CD14-positive monocyte (primary cell): ENCODE results near the gene CNTROB. TPM values are rescaled to one million over a fixed set of nuclear protein-coding genes. Genes with fewer than 3 reads are reported as not detected.

Experiments
- DNase-seq, 3 donors: peaks; one replicate each; pipeline ENCODE4 v3.0.0-alpha.2; 2011 to 2022
- H2AFZ ChIP-seq: 2 replicates; pipeline ENCODE4 v1.6.0; 2012; ENCODE audit warnings: mild to moderate bottlenecking, low read depth, low read length, inconsistent platforms; ENCODE audit not compliant: insufficient read depth, poor library complexity, severe bottlenecking
- H3K27ac ChIP-seq, 2 donors: 1 replicate in 1 of 2; 2 replicates in 1 of 2; pipeline ENCODE4 v1.5.1; 2012 to 2013; ENCODE audit warnings: low read length in 2 of 2, control low read depth in 1 of 2, inconsistent platforms in 1 of 2, low read depth in 1 of 2, mild to moderate bottlenecking in 1 of 2
- H3K27me3 ChIP-seq, 2 donors: one replicate each; pipeline versions ENCODE4 v1.6.0 to v1.6.1; 2011 to 2013; ENCODE audit warnings: low read length in 2 of 2; ENCODE audit not compliant: control insufficient read depth in 2 of 2, insufficient read depth in 2 of 2
- H3K36me3 ChIP-seq, 2 donors: replicated peaks in 1 of 2; 1 replicate in 1 of 2; 2 replicates in 1 of 2; pipeline versions ENCODE4 v1.5.1 to v1.6.1; 2012 to 2013; ENCODE audit warnings: low read length in 2 of 2, control low read depth in 1 of 2, inconsistent platforms in 1 of 2, mild to moderate bottlenecking in 1 of 2; ENCODE audit not compliant: insufficient read depth in 2 of 2, control insufficient read depth in 1 of 2
- H3K4me1 ChIP-seq, 2 donors: 1 replicate in 1 of 2; 2 replicates in 1 of 2; pipeline versions ENCODE4 v1.5.1 to v1.6.1; 2012 to 2013; ENCODE audit warnings: low read length in 2 of 2, control low read depth in 1 of 2, inconsistent platforms in 1 of 2, mild to moderate bottlenecking in 1 of 2, moderate library complexity in 1 of 2; ENCODE audit not compliant: insufficient read depth in 2 of 2, control insufficient read depth in 1 of 2
- H3K4me2 ChIP-seq: replicated peaks from 2 replicates; pipeline ENCODE3; 2012; ENCODE audit warnings: low read length, moderate library complexity, mild to moderate bottlenecking; ENCODE audit not compliant: poor library complexity, severe bottlenecking; ENCODE audit errors: extremely low read depth
- H3K4me3 ChIP-seq, 3 experiments: fragments of 200-600 bp in 1 of 3; sonication (generic) in 1 of 3; replicated peaks in 1 of 3; 1 replicate in 2 of 3; 2 replicates in 1 of 3; pipeline ENCODE4 v1.5.1; 2011 to 2013; ENCODE audit warnings: low read length in 3 of 3, mild to moderate bottlenecking in 3 of 3, control low read depth in 2 of 3, low read depth in 2 of 3, inconsistent platforms in 1 of 3, moderate library complexity in 1 of 3
- H3K79me2 ChIP-seq: 2 replicates; pipeline ENCODE4 v1.6.0; 2012; ENCODE audit warnings: mild to moderate bottlenecking, control low read depth, inconsistent platforms, low read length, moderate library complexity; ENCODE audit not compliant: insufficient read depth
- H3K9ac ChIP-seq: 2 replicates; pipeline ENCODE4 v1.6.0; 2017; ENCODE audit warnings: low read length, mild to moderate bottlenecking; ENCODE audit not compliant: insufficient read depth, poor library complexity, severe bottlenecking
- H3K9me3 ChIP-seq, 2 donors: replicated peaks in 1 of 2; 1 replicate in 1 of 2; 2 replicates in 1 of 2; pipeline versions ENCODE4 v1.5.1 to v1.6.1; 2012 to 2013; ENCODE audit warnings: low read length in 2 of 2, control low read depth in 1 of 2; ENCODE audit not compliant: control insufficient read depth in 1 of 2, insufficient read depth in 1 of 2
- H4K20me1 ChIP-seq: 2 replicates; pipeline ENCODE4 v1.6.0; 2012; ENCODE audit warnings: mild to moderate bottlenecking, low read length, control low read depth, moderate library complexity; ENCODE audit not compliant: insufficient read depth
- H3K27ac Mint-ChIP-seq, 7 donors: one replicate each; pipeline ENCODE4 v1.8.0; 2020; ENCODE audit warnings: mild to moderate bottlenecking in 7 of 7, mixed read lengths in 7 of 7, moderate library complexity in 6 of 7, inconsistent platforms in 2 of 7
- H3K27me3 Mint-ChIP-seq, 3 donors: one replicate each; pipeline ENCODE4 v1.8.0; 2021 to 2022; ENCODE audit warnings: low read depth in 3 of 3, mild to moderate bottlenecking in 3 of 3, mixed read lengths in 3 of 3, moderate library complexity in 3 of 3, inconsistent platforms in 1 of 3
- H3K36me3 Mint-ChIP-seq, 2 donors: one replicate each; pipeline ENCODE4 v1.8.0; 2020; ENCODE audit warnings: mixed read lengths in 2 of 2, inconsistent platforms in 1 of 2, mild to moderate bottlenecking in 1 of 2
- H3K4me1 Mint-ChIP-seq: one replicate; pipeline ENCODE4 v1.8.0; 2020; ENCODE audit warnings: mild to moderate bottlenecking, mixed read lengths
- H3K4me3 Mint-ChIP-seq, 2 donors: one replicate each; pipeline ENCODE4 v1.8.0; 2020; ENCODE audit warnings: mild to moderate bottlenecking in 2 of 2, mixed read lengths in 2 of 2, moderate library complexity in 1 of 2
- H3K9me3 Mint-ChIP-seq, 7 donors: one replicate each; pipeline ENCODE4 v1.8.0; 2020 to 2022; ENCODE audit warnings: mixed read lengths in 7 of 7, mild to moderate bottlenecking in 6 of 7, moderate library complexity in 6 of 7, inconsistent platforms in 2 of 7
- CTCF ChIP-seq: fragments of 200-600 bp; IDR thresholded peaks from one replicate; pipeline ENCODE4 v1.8.0; 2022; ENCODE audit warnings: antibody characterized with exemption, mild to moderate bottlenecking
- WGBS: methylation state at CpG from one replicate; pipeline ENCODE4 v1.1.5; 2013; ENCODE audit warnings: missing lambda C conversion rate; ENCODE audit not compliant: insufficient coverage; 5-methylcytosine and 5-hydroxymethylcytosine counted together
- intact Hi-C, 2 donors: fragments of 100-400 bp; cut with micrococcal nuclease; formaldehyde crosslinking; loops; one replicate each; pipeline versions ENCODE4 v1.15.0 to v1.15.1; 2023
- polyA plus RNA-seq, 3 donors: library from polyadenylated mRNA; depleted of rRNA in 1 of 3; unstranded in 2 of 3; stranded (reverse) in 1 of 3; fragments of 300-500 nt in 2 of 3; fragments of >200 nt in 1 of 3; fragmentation: Illumina TruSeq in 2 of 3; gene quantifications; 1 replicate in 2 of 3; 2 replicates in 1 of 3; pipeline ENCODE4 v1.2.3, GENCODE V29; 2012 to 2021

CNTROB gene
- polyA plus RNA-seq, 3 donors, result 4.7 to 22.8 (median 6.5) TPM

- H3K4me3 Mint-ChIP-seq, result no peak overlapping the region
Measured at GRCh38 chr17:7912927-7913524, 19.0 kb upstream of the CNTROB start.

GRCh38 chr17:7915179-7915610, 16.8 kb upstream of the CNTROB start:
- peak overlapping the region; percentile 85 for H2AFZ ChIP-seq
- peaks cover 0 to 3% (median 1%) of the 10 kb centered on the region in 3 donors for H3K27me3 Mint-ChIP-seq
- peaks cover 6% of the 10 kb centered on the region for H4K20me1 ChIP-seq
- H3K9ac ChIP-seq, result peak overlapping the region; percentile 64
- H3K79me2 ChIP-seq, result peaks cover 9% of the 10 kb centered on the region
- peak overlapping the region; percentile 83 to 96 (median 94) for H3K27ac Mint-ChIP-seq
- peaks cover 37% of the 10 kb centered on the region for H3K4me1 Mint-ChIP-seq
- no peaks in the 10 kb centered on the region for H3K9me3 ChIP-seq
- H3K4me3 ChIP-seq, result peak overlapping the region; percentile 27 to 66 (median 31)
- TF ChIP-seq CTCF, result no peak
- peaks cover 19 to 24% of the 10 kb centered on the region in 2 donors for H3K36me3 ChIP-seq
- DNase-seq, result no peak
- 1% methylated on average over 12 of the region's 15 CpGs for WGBS
- H3K4me3 Mint-ChIP-seq, result peak overlapping the region; percentile 86 to 89
- peak overlapping the region; percentile 77 for H3K4me2 ChIP-seq
- peak overlapping the region; percentile 81 to 87 for H3K27ac ChIP-seq
- no peaks in the 10 kb centered on the region for H3K27me3 ChIP-seq
- intact Hi-C loops, result loop anchor here (2.0 kb wide), 1 partner anchor 142 kb away; no protein-coding TSS in a partner anchor
- H3K9me3 Mint-ChIP-seq, result no peaks in the 10 kb centered on the region
- peaks cover 23 to 32% of the 10 kb centered on the region in 2 donors for H3K4me1 ChIP-seq
- peaks cover 18 to 20% of the 10 kb centered on the region in 2 donors for H3K36me3 Mint-ChIP-seq

More at GRCh38 chr17:7912927-7913524, 19.0 kb upstream of the CNTROB start:
- Mint-ChIP-seq H3K36me3 (peaks cover 36 to 40% of the 10 kb centered on the region in 2 donors), H3K4me1 (peaks cover 36% of the 10 kb centered on the region), H3K27me3 (peaks cover 0 to 3% (median 1%) of the 10 kb centered on the region in 3 donors), H3K9me3 (no peaks in the 10 kb centered on the region), H3K27ac (peak overlapping the region in 4 of 7 donors; percentile 37 to 84 (median 62))
- Histone ChIP-seq H3K36me3 (peaks cover 39 to 45% of the 10 kb centered on the region in 2 donors), H4K20me1 (peaks cover 6% of the 10 kb centered on the region), H3K27me3 (no peaks in the 10 kb centered on the region), H3K79me2 (peaks cover 9% of the 10 kb centered on the region), H3K27ac (no peak overlapping the region), H3K4me2 (no peak overlapping the region), H2AFZ (no peak overlapping the region), H3K4me3 (no peak overlapping the region), H3K4me1 (peaks cover 23 to 32% of the 10 kb centered on the region in 2 donors), H3K9me3 (no peaks in the 10 kb centered on the region), H3K9ac (no peak overlapping the region)
- peak; percentile 81 for TF ChIP-seq CTCF
- peak; percentile 69 to 79 (median 79) for DNase-seq
- intact Hi-C loops, result loop anchor here (1.0 to 5.0 kb wide), 3 partner anchors 76 to 124 kb away; partner anchors contain the start of gene ALOX15B (in 1 of the 2)
- no CpG with 5 or more reads among the region's 3 CpGs for WGBS
